Measurements from ENCODE around the gene SYNJ1.

- TF ChIP-seq CTCF (conservative IDR thresholded peaks at IDR 0.05; ENCODE audit: low read depth in 2 of 2): no peak
- TF ChIP-seq EZH2 (IDR thresholded peaks at IDR 0.05; ENCODE audit: low read depth, unreplicated experiment): no peak
- no peak for TF ChIP-seq POLR2AphosphoS5 (IDR thresholded peaks at IDR 0.05; ENCODE audit: low read depth)
- no peak for TF ChIP-seq EZH2phosphoT487 (IDR thresholded peaks at IDR 0.05; ENCODE audit: unreplicated experiment)
- TF ChIP-seq JUNB (IDR thresholded peaks at IDR 0.05; ENCODE audit: unreplicated experiment): no peak
- no peak for TF ChIP-seq REST (IDR thresholded peaks at IDR 0.05; ENCODE audit: unreplicated experiment)
- no peak for TF ChIP-seq ZNF462 (CRISPR knock-in tag; IDR thresholded peaks at IDR 0.05)
Measured at GRCh38 chr21:32705139-32705538, 22.7 kb downstream of the SYNJ1 start.
